Astrocyte (in vitro differentiated cells and primary cell): ENCODE results near the gene LRRC10.

Experiments
- EZH2 ChIP-seq: IDR thresholded peaks from 2 replicates; pipeline ENCODE4 v1.6.1; 2012; ENCODE audit warnings: mild to moderate bottlenecking, low read length, inconsistent platforms; ENCODE audit not compliant: insufficient read depth
- TF ChIP-seq, protein P1 (sequence below): IDR thresholded peaks from 2 replicates; pipeline ENCODE4 v1.5.1; 2011; ENCODE audit warnings: low read depth, mild to moderate bottlenecking, inconsistent platforms, low read length, moderate library complexity; ENCODE audit not compliant: insufficient read depth

DNA sequence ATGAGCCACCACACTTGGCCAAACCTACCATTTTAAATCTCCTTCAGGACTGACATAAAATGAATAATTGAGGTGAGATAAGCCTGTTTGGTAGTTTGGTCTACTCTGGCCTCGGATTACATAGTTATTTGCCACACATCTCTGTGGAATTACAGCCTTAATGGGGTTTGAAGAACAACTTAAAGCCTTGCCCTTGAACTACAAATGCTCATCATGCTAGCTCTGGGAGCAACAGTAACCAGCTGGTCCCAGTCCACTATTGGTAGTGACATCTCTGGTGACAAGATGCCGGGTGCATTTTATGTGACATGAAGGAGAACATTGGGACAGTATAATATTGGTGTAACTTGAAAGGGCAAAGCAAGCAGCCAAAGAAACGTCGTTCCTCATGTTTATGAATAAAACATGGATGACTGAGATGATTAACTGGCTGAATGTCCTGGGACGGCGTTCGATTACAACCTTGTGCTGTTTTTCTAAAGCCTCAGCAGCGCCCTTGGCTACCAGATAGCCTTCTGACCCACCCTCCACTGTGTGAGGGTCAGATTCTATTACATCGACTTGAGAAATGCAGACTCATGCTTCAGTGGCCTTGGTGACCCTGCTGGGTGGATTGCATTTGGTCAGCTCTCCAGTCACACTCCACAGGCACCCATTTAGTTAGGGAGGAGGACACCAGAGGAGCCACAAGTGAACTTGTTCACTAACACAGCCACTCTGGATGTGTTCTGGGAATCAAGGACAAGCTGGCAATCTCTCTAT lies 46.9 kb upstream of the LRRC10 start:
- TF ChIP-seq, protein P1, sequence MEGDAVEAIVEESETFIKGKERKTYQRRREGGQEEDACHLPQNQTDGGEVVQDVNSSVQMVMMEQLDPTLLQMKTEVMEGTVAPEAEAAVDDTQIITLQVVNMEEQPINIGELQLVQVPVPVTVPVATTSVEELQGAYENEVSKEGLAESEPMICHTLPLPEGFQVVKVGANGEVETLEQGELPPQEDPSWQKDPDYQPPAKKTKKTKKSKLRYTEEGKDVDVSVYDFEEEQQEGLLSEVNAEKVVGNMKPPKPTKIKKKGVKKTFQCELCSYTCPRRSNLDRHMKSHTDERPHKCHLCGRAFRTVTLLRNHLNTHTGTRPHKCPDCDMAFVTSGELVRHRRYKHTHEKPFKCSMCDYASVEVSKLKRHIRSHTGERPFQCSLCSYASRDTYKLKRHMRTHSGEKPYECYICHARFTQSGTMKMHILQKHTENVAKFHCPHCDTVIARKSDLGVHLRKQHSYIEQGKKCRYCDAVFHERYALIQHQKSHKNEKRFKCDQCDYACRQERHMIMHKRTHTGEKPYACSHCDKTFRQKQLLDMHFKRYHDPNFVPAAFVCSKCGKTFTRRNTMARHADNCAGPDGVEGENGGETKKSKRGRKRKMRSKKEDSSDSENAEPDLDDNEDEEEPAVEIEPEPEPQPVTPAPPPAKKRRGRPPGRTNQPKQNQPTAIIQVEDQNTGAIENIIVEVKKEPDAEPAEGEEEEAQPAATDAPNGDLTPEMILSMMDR: no peak
- TF ChIP-seq EZH2: no peak
